ENCODE measurements around the gene TMEM82. TPM values are rescaled to one million over a fixed set of nuclear protein-coding genes. Genes with fewer than 3 reads are reported as not detected.

TMEM82 gene
- total RNA-seq, 1 experiment from 2014 or later = not detected

Other genes with a start within 250 kb of the TMEM82 start
- 26.1 and 31.8 TPM in 2 replicates for gene CASP9, start 218.3 kb upstream of the TMEM82 start, total RNA-seq (2014; rRNA removed; shearing (Covaris generic); ENCODE audit: low replicate concordance)
- gene DNAJC16, start 215.7 kb upstream of the TMEM82 start, total RNA-seq (2014; rRNA removed; shearing (Covaris generic); ENCODE audit: low replicate concordance) = 15.5 and 31.0 TPM in 2 replicates
- gene AGMAT, start 157.4 kb upstream of the TMEM82 start, total RNA-seq (2014; rRNA removed; shearing (Covaris generic); ENCODE audit: low replicate concordance) = 3.3 and 8.6 TPM in 2 replicates
- gene DDI2, start 125.0 kb upstream of the TMEM82 start, total RNA-seq (2014; rRNA removed; shearing (Covaris generic); ENCODE audit: low replicate concordance) = 29.3 and 40.0 TPM in 2 replicates
- gene PLEKHM2, start 58.2 kb upstream of the TMEM82 start, total RNA-seq (2014; rRNA removed; shearing (Covaris generic); ENCODE audit: low replicate concordance) = 41.8 and 60.5 TPM in 2 replicates
- 0.52 and 0.83 TPM in 2 replicates for gene SLC25A34, start 6.2 kb upstream of the TMEM82 start, total RNA-seq (2014; rRNA removed; shearing (Covaris generic); ENCODE audit: low replicate concordance)
- gene FBLIM1, start 16.3 kb downstream of the TMEM82 start, total RNA-seq (2014; rRNA removed; shearing (Covaris generic); ENCODE audit: low replicate concordance) = not detected in 2 replicates
- 5.4 and 6.4 TPM in 2 replicates for gene UQCRHL, start 65.2 kb downstream of the TMEM82 start, total RNA-seq (2014; rRNA removed; shearing (Covaris generic); ENCODE audit: low replicate concordance)
- gene SPEN, start 105.2 kb downstream of the TMEM82 start, total RNA-seq (2014; rRNA removed; shearing (Covaris generic); ENCODE audit: low replicate concordance) = 17.9 and 26.8 TPM in 2 replicates
- gene ZBTB17, start 233.6 kb downstream of the TMEM82 start, total RNA-seq (2014; rRNA removed; shearing (Covaris generic); ENCODE audit: low replicate concordance) = 25.9 and 26.8 TPM in 2 replicates